GM18505 (cell line): ENCODE data around the gene PSMF1.

Experiments
- ATAC-seq: cut with Tn5 transposase; IDR thresholded peaks from one replicate; pipeline ENCODE4 v1.9.1; 2021; ENCODE audit not compliant: unreplicated experiment
- POLR2A ChIP-seq: IDR thresholded peaks from 4 replicates; pipeline ENCODE4 v1.6.1; 2011; ENCODE audit warnings: borderline replicate concordance; ENCODE audit not compliant: insufficient read depth, insufficient read length; ENCODE audit errors: extremely low read depth

PSMF1 gene

DNA sequence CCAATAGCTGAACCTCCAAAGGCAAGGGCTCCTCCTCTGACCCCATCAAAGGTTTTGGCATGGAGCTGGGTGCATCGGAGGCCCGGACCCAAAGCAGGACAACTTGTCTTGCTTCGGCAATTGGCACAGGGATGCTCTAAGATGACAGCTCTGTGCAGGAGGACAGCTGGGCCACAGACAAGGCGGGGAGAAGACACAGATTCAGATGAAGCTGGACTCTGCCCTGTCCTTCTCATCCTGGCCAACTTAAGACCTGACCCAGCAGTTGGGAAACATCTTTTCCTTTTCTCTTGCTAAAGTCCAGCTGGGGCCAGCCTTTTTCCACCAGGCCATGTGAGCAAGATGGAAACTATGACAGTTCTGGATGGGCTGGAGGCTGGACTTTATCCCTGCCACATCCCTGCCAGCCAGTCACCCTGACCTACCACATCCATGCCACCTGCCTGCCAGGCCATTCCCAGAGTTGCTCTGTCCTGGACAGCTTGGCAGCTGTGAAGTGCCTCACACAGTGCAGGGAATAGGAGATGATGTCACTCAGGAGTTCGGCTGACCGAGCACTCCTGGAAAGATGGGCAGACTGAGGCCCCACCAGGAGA, 12.7 kb upstream of the PSMF1 start:
- ATAC-seq = no peak
- no peak for TF ChIP-seq POLR2A

DNA sequence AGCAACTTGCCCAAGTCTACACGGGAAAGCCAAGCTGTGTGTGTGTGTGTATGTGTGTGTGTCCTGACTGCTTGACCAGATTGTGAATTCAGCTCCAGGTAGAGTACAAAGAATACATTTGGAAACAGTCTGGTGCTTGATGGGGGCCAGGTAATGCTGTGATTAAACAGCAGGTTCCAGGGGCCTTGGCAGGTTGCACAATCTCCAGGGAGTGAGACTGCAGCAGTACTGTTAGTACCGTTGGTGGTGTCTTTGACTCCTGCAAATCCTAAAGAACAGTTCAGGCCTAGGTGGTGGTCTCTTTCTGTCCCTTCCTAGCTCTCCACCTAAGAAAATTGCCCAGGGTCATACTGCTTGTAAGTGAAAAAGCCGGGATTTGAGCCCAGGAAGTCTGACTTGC, 11.2 kb upstream of the PSMF1 start:
- TF ChIP-seq POLR2A = no peak
- no peak for ATAC-seq

DNA sequence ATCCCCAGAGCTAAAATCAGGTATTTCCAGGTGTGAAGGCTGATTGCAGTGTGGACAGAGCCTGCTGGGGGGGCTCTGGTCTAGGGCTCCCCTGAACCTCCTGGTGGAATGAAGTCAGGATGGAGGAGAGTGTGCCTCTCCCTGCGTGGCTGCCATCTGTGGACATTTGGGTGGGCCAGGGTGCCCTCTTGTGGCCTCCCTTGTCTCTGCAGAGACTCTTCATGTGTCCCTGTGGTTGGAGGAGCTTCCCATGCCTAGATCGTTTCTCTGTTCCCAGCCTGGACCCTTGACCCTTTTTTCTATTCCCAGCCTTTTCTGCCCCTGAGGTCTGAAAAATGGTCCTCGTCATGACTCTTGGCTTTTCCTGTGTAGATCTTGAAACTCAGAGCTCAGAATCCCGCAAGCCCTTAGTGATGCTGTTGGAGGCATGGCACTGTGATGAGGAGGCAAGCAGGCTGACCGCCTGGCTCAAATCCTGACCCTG, 9.9 kb upstream of the PSMF1 start:
- no peak for ATAC-seq
- TF ChIP-seq POLR2A = no peak

DNA sequence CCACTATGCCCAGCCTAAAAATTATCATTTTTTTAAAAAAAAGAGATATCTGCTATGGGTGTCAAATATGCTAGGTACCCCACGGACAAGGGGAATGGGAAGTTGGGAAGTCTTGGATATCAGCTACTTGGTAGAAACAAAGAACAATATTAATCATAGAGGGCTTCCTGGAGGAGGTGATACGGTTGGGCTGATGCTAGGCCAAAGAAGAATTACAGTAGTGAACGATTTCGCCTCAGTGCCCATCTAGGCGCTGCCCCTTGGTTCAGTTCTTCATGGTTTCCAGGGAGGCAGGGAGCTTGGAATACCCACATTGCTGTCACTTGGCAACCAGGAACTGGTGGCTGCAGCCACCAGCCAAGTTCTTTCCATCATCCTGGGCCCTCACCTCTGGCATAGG, 5.5 kb upstream of the PSMF1 start:
- ATAC-seq = no peak

DNA sequence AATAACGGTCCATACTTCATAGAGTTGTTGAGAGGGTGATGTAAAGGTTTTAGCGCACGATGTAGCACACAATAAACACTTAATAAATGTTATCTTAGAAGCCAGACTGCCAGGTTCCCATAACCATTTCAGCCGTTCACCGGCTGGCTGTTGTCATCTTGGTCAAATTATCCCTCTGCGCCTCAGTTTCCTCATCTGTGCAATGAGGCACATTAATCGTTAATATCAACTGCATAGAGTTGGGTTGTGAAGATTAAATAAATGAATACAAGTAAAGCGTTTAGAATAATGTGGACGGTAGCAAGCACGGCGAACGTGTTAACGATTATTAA, 432 bp upstream of the PSMF1 start:
- ATAC-seq = no peak
- no peak for TF ChIP-seq POLR2A

More for the DNA sequence above, 5.5 kb upstream of the PSMF1 start:
- TF ChIP-seq POLR2A = no peak

DNA sequence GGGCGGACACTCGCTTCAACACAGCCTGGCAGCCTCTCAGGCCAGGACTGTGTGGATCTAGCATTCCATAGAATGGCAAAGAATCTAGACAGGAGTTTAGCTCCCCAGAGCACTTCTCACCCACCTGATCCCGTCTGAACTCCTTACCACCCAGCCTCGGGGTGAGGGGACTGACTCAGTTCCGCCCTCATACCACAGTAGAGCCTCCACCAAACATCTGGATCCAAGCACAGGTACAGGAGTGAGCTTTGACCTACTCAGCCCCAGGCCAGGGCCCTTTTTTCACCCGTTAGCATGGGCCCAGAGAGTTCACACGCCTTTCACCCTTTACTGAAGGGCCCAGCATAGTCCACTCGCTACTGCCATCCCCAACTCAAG, 715 bp downstream of the PSMF1 start:
- no peak for ATAC-seq

DNA sequence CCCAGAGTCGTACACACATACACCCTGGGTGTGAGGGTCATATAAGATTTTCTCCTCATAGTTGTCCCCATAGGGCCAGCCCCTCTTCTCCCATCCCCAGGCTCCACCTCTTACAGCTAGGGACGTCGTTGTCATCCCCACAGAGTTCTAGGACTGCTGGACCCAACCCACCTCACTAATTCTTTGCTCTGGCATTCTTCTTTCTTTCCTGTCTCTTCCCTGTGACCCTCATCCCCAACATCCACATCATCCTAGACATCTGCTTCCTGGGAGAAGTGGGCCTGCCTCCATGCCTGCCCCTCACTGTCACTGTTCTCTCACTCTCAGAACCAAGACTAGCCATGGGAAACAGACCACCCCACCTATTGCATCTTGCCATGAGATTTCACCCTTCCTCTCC, 1.1 kb downstream of the PSMF1 start:
- TF ChIP-seq POLR2A = no peak
- no peak for ATAC-seq

More for the DNA sequence above, 715 bp downstream of the PSMF1 start:
- TF ChIP-seq POLR2A = no peak

DNA sequence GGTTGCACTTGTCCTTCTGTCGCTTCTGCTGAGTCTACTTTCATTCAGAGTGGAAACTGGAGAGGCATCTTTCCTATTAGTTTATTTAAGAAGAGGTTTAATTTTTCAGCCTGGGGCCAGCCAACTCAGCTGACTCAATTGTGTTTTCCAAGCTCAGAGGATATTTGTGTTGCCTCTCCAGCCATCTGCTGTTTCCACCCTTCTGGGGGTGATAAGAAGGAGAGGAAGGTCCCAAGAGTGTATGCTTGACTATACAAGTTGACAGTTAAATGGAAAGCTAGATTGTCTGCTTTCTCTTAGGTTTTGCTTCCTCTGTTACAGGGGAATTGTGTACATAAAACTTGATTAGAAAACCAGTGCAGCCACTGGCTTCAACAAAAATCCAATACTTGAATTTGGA, 3.0 kb downstream of the PSMF1 start:
- no peak for TF ChIP-seq POLR2A

DNA sequence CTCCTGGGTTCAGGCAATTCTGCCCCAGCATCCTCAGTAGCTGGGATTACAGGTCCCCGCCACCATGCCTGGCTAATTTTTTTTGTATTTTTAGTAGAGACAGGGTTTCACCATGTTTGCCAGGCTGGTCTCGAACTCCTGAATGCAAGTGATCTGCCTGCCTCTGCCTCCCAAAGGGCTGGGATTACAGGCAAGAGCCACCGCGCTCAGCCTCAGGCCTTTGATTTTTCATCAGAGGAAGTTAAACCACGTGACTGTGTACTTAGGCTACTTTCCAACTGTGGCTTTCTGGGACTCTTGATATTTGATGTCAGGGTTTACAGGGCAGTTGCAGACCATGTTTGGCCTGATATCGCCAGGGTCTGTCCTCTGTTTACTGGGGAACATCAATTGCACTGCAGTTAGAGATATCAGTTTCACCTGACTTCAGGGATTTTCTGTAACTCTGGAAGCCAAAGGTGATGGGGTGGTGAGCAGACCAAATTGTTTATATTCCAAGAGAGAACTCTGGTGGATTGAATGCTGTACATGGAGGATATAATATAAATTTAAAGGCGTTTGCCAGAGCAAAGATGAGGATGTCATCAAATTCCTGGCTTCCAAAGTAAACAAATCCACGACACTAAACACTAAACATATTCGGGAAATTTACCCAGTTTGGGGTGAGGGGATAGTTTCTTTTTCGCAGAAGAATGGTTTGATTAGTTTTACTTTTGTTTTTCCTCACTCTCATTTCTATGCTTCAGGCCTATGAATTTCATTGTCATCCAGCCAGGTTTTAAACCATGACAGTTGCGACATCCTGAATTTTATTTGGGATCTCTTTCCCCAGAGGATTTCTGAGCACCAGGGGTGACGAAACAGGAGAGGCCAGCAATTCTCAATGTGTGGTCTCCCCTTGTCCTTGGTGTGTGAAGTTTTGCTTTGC, 4.2 kb downstream of the PSMF1 start:
- TF ChIP-seq POLR2A = no peak
- no peak for ATAC-seq

More for the DNA sequence above, 3.0 kb downstream of the PSMF1 start:
- no peak for ATAC-seq

DNA sequence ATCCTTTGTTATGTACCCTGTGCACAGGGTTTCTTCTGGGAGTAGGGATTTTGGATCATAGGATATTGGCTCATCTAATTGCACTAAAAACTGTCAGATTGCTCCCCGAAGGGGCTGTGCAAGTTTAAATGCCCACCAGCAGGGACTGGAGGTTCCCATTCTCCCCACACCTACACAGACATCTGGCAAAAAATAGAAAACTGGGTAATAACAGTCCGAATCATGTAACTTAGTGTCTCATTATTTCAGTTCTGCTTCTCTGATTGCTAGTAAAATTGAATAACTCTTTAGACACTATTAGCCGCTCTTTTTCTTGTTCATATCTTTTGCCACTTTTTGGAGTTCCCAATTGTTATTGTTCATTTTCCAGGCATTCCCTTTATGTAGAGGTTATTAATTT, 5.3 kb downstream of the PSMF1 start:
- TF ChIP-seq POLR2A = no peak
- no peak for ATAC-seq

DNA sequence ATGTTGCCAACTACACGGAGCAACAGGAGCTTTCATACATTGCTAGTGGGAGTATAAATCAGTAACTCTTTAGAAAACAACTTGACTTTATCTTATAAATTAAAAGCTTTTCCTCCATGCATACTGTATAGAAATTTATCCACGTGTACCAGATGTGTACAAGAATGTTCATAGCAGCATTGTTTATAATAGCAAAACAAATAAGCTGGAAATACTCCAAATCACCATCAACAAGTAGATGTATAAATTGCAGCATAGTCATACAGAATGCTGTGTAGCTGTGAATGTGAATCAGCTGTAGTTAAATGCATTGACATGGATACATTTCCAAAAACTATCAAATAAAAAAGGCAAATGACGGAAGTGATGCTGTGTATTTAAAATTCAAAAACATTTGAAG, 6.0 kb downstream of the PSMF1 start:
- TF ChIP-seq POLR2A = no peak
- no peak for ATAC-seq

DNA sequence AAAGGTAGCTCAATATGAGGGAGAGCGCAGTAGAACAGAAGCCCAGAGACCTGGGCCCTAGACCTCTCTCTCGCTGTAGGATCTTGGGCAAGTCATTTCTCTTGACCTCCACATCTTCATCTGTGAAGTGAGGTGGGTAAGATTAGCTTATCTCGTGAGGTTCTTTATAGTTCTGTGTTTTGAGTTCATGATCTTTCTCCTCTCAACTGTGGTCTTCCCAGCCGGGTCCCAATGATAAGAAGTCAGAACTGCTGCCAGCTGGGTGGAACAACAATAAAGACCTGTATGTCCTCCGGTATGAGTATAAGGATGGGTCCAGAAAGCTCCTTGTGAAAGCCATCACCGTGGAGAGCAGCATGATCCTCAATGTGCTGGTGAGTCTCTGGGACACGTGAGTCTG, 6.9 kb downstream of the PSMF1 start:
- no peak for ATAC-seq
- no peak for TF ChIP-seq POLR2A

DNA sequence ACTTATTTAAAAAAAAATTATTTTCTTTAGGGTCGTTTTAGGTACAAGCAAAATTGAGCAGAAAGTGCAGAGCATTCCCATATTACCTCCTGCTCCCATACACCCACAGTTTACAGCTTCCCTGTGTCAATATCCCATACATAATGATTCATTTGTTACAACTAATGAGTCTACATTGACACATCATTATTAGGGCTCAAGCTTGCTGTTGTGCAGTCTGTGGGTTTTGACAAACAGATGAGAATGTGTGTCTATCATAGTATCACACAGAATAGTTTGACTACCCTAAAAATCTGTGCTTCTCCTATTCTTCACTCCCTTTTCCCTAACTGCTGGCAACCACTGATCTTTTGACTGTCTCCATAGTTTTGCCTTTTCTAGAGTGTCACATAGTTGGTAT, 9.4 kb downstream of the PSMF1 start:
- TF ChIP-seq POLR2A = no peak
- ATAC-seq = no peak

DNA sequence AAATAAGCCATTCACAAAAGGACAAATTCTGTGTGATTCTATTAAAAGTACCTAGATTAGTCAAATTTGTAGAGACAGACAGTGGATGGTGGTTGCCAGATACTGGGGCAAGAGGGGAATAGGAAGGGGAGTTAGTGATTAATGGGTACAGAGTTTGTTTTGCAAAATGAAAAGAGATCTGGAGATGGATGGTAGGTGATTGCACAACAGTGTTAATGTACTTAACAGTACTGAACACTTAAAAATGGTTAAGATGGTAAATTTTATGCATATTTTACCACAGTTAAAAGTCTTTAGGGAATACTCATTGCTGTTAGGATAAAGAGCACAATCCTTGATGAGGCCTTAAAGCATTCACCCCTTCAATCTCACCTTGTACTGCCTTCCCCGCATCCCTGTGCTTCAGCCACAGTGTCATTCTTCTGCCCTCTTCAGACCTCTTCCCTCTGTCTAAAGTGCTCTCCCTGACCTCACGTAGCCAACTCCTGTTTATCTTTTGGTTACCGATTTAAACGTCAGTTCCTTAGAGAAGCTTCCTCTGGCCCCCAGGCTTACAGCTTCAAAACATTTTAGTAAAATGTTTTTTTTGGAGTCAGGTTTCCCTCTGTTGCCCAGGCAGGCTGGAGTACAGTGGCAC, 11.8 kb downstream of the PSMF1 start:
- ATAC-seq = no peak
- no peak for TF ChIP-seq POLR2A
